Tibial artery (tissue), 4 donors: ENCODE measurements around the gene DBH.

ENCODE experiments used
- DNase-seq, 2 donors: peaks; one replicate each; pipeline ENCODE4 v3.0.0-alpha.2; 2019
- H3K27ac ChIP-seq, 2 donors: fragments of 200-600 bp; sonication (generic) in 1 of 2; 1 replicate in 1 of 2; 2 replicates in 1 of 2; pipeline ENCODE4 v1.5.1; 2018 to 2019; ENCODE audit warnings: mild to moderate bottlenecking in 1 of 2
- H3K27me3 ChIP-seq, 2 donors: fragments of 200-600 bp; sonication (generic) in 1 of 2; one replicate each; pipeline versions ENCODE4 v1.5.1 to v1.6.0; 2016 to 2019
- H3K36me3 ChIP-seq, 3 donors: fragments of 200-600 bp; sonication (generic) in 2 of 3; one replicate each; pipeline ENCODE4 v1.5.1; 2016 to 2019; ENCODE audit warnings: mild to moderate bottlenecking in 2 of 3
- H3K4me1 ChIP-seq, 4 donors: fragments of 200-600 bp; sonication (generic) in 2 of 4; 1 replicate in 3 of 4; 2 replicates in 1 of 4; pipeline ENCODE4 v1.5.1; 2016 to 2019
- H3K4me3 ChIP-seq, 2 donors: fragments of 200-600 bp; sonication (generic) in 1 of 2; 1 replicate in 1 of 2; 2 replicates in 1 of 2; pipeline ENCODE4 v1.5.1; 2018 to 2019; ENCODE audit warnings: mild to moderate bottlenecking in 2 of 2
- H3K9me3 ChIP-seq, 3 donors: fragments of 200-600 bp; sonication (generic) in 1 of 3; one replicate each; pipeline ENCODE4 v1.5.1; 2016 to 2019
- CTCF ChIP-seq, 2 experiments: fragments of 200-600 bp in 1 of 2; fragments of 450-650 bp in 1 of 2; IDR thresholded peaks; one replicate each; pipeline ENCODE4 v1.5.1; 2017 to 2019; ENCODE audit warnings: antibody characterized with exemption in 2 of 2, mild to moderate bottlenecking in 1 of 2, moderate library complexity in 1 of 2
- intact Hi-C: fragments of 100-400 bp; cut with DNase I; formaldehyde crosslinking; loops from one replicate; pipeline ENCODE4 v1.15.0; 2023; ENCODE audit warnings: low total_unique reads

Gene DBH

DNA sequence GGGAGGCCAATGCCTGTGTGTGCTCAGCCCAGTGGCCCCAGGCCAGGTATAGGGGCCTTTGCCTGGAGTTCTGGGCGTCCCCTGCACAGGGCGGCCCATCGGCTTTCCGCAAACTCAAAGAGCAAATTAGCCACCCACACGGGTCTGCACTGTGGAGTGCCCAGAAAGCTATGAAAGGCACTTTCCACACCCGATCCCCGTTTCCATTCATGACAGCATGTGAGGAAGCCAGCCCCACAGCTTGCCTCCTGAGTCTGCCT lies 5.2 kb downstream of the DBH start:
- no peak for DNase-seq
- peaks cover 0 to 71% of the 10 kb centered on the region in 2 donors for H3K27me3 ChIP-seq
- H3K36me3 ChIP-seq = no peaks in the 10 kb centered on the region
- intact Hi-C loops = no loop called here
- H3K27ac ChIP-seq = no peak overlapping the region
- no peak overlapping the region for H3K4me3 ChIP-seq
- H3K4me1 ChIP-seq = no peaks in the 10 kb centered on the region
- no peaks in the 10 kb centered on the region for H3K9me3 ChIP-seq
- no peak for TF ChIP-seq CTCF (IDR thresholded peaks at IDR 0.05)

- no peak overlapping the region for H3K4me3 ChIP-seq
- no peak overlapping the region for H3K27ac ChIP-seq
- no peaks in the 10 kb centered on the region for H3K4me1 ChIP-seq
- DNase-seq = no peak
- H3K9me3 ChIP-seq = no peaks in the 10 kb centered on the region
- no peaks in the 10 kb centered on the region for H3K36me3 ChIP-seq
- no peak for TF ChIP-seq CTCF (IDR thresholded peaks at IDR 0.05)
- H3K27me3 ChIP-seq = peaks cover 0 to 76% of the 10 kb centered on the region in 2 donors
- intact Hi-C loops = no loop called here
Measured at GRCh38 chr9:133641861-133642595, 5.9 kb downstream of the DBH start.

DNA sequence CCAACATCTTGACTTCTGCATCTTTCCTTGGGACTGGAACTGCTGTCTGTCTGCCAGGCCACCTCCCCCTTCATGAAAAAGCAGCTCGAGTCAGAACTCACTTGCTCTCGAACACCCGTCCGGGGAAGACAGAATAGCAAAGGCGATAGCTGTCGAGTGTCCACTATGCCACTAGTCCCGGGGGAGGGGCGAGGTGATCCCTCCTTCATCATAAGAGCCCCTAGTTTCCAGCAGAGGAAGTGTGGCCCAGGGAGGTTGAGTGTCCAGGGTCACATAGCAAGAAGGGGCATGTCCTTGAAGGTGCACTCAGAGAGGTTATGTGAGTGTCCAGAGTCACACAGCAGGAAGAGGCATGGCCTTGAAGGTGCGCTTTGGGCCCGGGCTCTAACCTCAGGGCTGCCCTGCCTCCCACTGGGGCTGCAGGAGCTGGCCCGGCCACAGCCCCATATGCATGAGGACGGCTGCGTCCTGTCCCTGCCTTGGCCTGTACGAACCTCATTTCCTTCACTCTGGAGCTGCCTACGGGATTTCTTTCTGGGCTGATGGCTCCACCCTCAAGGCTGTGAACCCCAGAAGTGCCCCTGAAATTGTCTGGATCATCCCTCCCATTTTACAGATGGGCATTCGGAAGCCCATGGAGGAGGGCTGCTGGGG lies 6.7 kb downstream of the DBH start:
- H3K4me1 ChIP-seq = no peaks in the 10 kb centered on the region
- peaks cover 0 to 78% of the 10 kb centered on the region in 2 donors for H3K27me3 ChIP-seq
- no peak for TF ChIP-seq CTCF (IDR thresholded peaks at IDR 0.05)
- no peak overlapping the region for H3K27ac ChIP-seq
- DNase-seq = no peak
- no peaks in the 10 kb centered on the region for H3K36me3 ChIP-seq
- no peak overlapping the region for H3K4me3 ChIP-seq
- intact Hi-C loops = no loop called here
- no peaks in the 10 kb centered on the region for H3K9me3 ChIP-seq

- no peak overlapping the region for H3K4me3 ChIP-seq
- DNase-seq = no peak
- no peaks in the 10 kb centered on the region for H3K9me3 ChIP-seq
- no peaks in the 10 kb centered on the region for H3K36me3 ChIP-seq
- peaks cover 0 to 80% of the 10 kb centered on the region in 2 donors for H3K27me3 ChIP-seq
- intact Hi-C loops = no loop called here
- H3K4me1 ChIP-seq = no peaks in the 10 kb centered on the region
- TF ChIP-seq CTCF (IDR thresholded peaks at IDR 0.05) = no peak
- no peak overlapping the region for H3K27ac ChIP-seq
Measured at GRCh38 chr9:133643362-133643755, 7.2 kb downstream of the DBH start.

DNA sequence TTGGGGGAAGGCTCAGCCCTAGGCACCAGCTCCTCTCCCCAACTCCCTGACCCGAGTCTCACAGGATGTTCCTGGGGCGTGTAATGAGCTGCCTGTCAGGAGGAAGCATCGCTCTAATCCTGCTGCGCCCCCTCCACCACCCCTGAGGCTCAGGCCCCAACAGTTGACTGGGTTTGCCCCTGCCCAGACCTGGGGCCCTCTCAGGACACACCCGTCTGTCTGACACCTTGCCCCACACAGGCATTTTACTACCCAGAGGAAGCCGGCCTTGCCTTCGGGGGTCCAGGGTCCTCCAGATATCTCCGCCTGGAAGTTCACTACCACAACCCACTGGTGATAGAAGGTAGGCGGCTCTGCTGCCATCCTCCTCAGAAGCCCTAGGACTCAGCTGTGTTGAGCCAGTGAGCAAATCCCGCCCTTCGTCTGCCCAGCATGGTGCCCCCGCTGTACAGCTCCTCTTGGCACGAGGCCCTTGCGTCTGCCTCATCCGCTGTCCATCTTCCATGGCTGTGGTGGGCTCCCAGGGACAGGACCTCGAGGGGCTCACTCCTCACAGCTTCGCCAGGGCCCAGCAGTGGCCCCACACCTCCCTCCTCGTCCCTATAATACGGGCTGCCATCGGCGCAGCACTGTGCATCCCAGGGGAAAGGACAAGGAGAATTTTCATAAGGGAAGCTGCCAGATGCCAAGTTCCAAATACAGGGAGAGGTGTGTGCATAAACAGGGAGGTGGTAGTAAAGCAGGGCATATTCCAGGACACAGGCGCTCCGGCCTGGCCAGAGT lies 8.0 kb downstream of the DBH start:
- no peaks in the 10 kb centered on the region for H3K9me3 ChIP-seq
- H3K4me1 ChIP-seq = no peaks in the 10 kb centered on the region
- no peaks in the 10 kb centered on the region for H3K36me3 ChIP-seq
- no peak overlapping the region for H3K4me3 ChIP-seq
- H3K27me3 ChIP-seq = peaks cover 0 to 80% of the 10 kb centered on the region in 2 donors
- DNase-seq = no peak
- no peak overlapping the region for H3K27ac ChIP-seq
- TF ChIP-seq CTCF (IDR thresholded peaks at IDR 0.05) = no peak
- intact Hi-C loops = no loop called here
